ENCODE measurements around the gene IRF1. TPM values are rescaled to one million over a fixed set of nuclear protein-coding genes. Genes with fewer than 3 reads are reported as not detected.

The IRF1 gene
- total and polyA plus RNA-seq, 7 experiments from 2014 or later, result 118 to 632 (median 174) TPM

DNA sequence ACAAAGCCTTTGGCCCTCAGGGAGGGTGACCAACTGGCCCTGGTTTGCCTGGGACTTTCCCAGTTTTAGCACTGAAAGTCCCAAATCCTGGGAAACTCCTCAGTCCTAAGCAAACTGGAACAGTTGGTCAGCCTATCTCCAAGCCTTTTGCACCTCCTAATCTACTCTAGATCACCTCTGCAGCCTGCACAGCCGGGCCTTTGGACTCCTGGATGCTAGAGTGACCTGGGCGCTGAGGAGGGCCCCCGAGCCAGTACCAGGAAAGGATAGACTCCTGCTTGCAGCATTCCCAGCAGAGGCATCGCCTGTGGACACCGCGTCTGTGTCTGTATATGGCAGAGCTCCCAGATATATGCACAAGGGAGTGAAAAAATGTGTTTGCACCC is 15.1 kb downstream of the IRF1 start:
- ATAC-seq (no peak), DNase-seq (peak in 1 of 9 donors; percentile 40)
- Histone ChIP-seq H3K9me3 (ENCODE audit: control insufficient read depth in 2 of 3, low read length in 3 of 3) (no peaks in the 10 kb centered on the region), H3K4me1 (ENCODE audit: control insufficient read depth in 2 of 2, insufficient read depth in 2 of 2, low read length in 2 of 2) (peaks cover 37 to 92% of the 10 kb centered on the region in 2 donors), H3K4me3 (ENCODE audit: low read length) (no peak overlapping the region), H3K36me3 (ENCODE audit: control insufficient read depth in 2 of 3, insufficient read depth in 3 of 3, low read length in 3 of 3) (no peaks in the 10 kb centered on the region), H3K27ac (ENCODE audit: low read depth, low read length) (peak overlapping the region; percentile 62), H3K27me3 (ENCODE audit: control insufficient read depth in 2 of 2, insufficient read depth in 2 of 2, low read length in 2 of 2) (no peaks in the 10 kb centered on the region)
- intact Hi-C loops (cut with micrococcal nuclease), result no loop called here
- no peaks in the 10 kb centered on the region for H3K27me3 Mint-ChIP-seq
- POLR2A ChIA-PET, result interaction anchor here (1.0 to 13.1 kb wide), 11 partner anchors 10 to 55 kb away, joined by 3 to 222 read pairs (median 12); partner anchors contain the start of gene IRF1
- peak overlapping the region in 3 of 10 donors; percentile 20 to 44 (median 24) for H3K4me3 Mint-ChIP-seq
- CTCF ChIA-PET, result interaction anchor here (1.1 to 1.9 kb wide), 2 partner anchors 9 to 15 kb away, joined by 4 to 6 read pairs; partner anchors contain the start of gene IRF1
- peaks cover 39 to 85% (median 84%) of the 10 kb centered on the region in 7 donors for H3K4me1 Mint-ChIP-seq
- H3K36me3 Mint-ChIP-seq, result peaks cover 0 to 13% (median 0%) of the 10 kb centered on the region in 5 donors
- peaks cover 0 to 10% (median 0%) of the 10 kb centered on the region in 11 donors for H3K9me3 Mint-ChIP-seq
- peak overlapping the region; percentile 59 to 97 (median 92) for H3K27ac Mint-ChIP-seq

GRCh38 chr5:132474881-132475496 is 15.6 kb downstream of the IRF1 start:
- Histone ChIP-seq H3K4me3 (ENCODE audit: low read length) (no peak overlapping the region), H3K27ac (ENCODE audit: low read depth, low read length) (peak overlapping the region; percentile 62), H3K9me3 (ENCODE audit: control insufficient read depth in 2 of 3, low read length in 3 of 3) (no peaks in the 10 kb centered on the region), H3K27me3 (ENCODE audit: control insufficient read depth in 2 of 2, insufficient read depth in 2 of 2, low read length in 2 of 2) (no peaks in the 10 kb centered on the region), H3K4me1 (ENCODE audit: control insufficient read depth in 2 of 2, insufficient read depth in 2 of 2, low read length in 2 of 2) (peaks cover 42 to 92% of the 10 kb centered on the region in 2 donors), H3K36me3 (ENCODE audit: control insufficient read depth in 2 of 3, insufficient read depth in 3 of 3, low read length in 3 of 3) (no peaks in the 10 kb centered on the region)
- Mint-ChIP-seq H3K36me3 (peaks cover 0 to 14% (median 0%) of the 10 kb centered on the region in 5 donors), H3K27ac (peak overlapping the region; percentile 89 to 97 (median 96)), H3K4me1 (peaks cover 40 to 89% (median 87%) of the 10 kb centered on the region in 7 donors), H3K4me3 (peak overlapping the region in 3 of 10 donors; percentile 3 to 38 (median 12)), H3K9me3 (peaks cover 0 to 10% (median 0%) of the 10 kb centered on the region in 11 donors), H3K27me3 (no peaks in the 10 kb centered on the region)
- ATAC-seq (no peak), DNase-seq (peak in 3 of 9 donors; percentile 8 to 42 (median 23))
- ChIA-PET CTCF (interaction anchor here (0.6 to 3.1 kb wide), 5 partner anchors 9 to 57 kb away, joined by 3 to 11 read pairs (median 4); partner anchors contain the start of gene IRF1), POLR2A (interaction anchor here (0.9 to 13.1 kb wide), 14 partner anchors 9 to 87 kb away, joined by 3 to 222 read pairs (median 8); partner anchors contain the start of gene IRF1)
- intact Hi-C loops (cut with micrococcal nuclease), result loop anchor here in 1 of 2 donors (1.0 kb wide), 1 partner anchor 9 kb away; no protein-coding TSS in a partner anchor

DNA sequence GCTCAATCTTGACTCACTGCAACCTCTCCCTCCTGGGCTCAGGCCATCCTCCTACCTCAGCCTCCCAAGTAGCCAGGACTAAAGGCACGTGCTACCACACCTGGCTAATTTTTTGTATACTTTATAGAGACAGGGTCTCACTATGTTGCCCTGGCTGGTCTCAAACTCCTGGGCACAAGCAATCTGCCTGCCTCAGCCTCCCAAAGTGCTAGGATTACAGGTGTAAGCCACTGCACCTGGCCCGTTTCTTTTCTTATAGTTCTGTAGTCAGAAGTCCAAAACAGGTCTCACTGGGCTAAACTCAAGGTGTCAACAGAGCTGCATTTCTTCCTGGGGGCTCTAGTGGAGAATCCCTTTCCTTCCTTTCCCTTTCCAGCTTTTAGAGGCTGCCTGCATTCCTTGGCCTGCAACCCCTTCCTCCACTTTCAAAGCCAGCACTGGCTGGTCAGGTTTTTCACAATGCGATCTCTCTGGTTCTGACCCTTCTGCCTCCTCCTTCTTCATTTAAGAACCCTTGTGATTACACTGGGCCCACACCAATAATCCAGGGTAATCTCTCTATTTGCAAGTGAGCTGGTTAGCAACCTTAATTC is 16.3 kb downstream of the IRF1 start:
- Mint-ChIP-seq H3K9me3 (peaks cover 0 to 10% (median 0%) of the 10 kb centered on the region in 11 donors), H3K27ac (peak overlapping the region; percentile 89 to 97 (median 96)), H3K36me3 (peaks cover 0 to 18% (median 0%) of the 10 kb centered on the region in 5 donors), H3K27me3 (no peaks in the 10 kb centered on the region), H3K4me3 (peak overlapping the region in 7 of 10 donors; percentile 3 to 76 (median 24)), H3K4me1 (peaks cover 42 to 90% (median 87%) of the 10 kb centered on the region in 7 donors)
- DNase-seq (peak in 2 of 9 donors; percentile 8 to 28), ATAC-seq (no peak)
- ChIA-PET POLR2A (interaction anchor here (0.9 to 13.1 kb wide), 19 partner anchors 8 to 86 kb away, joined by 3 to 222 read pairs (median 12); partner anchors contain the start of gene IRF1), CTCF (interaction anchor here (0.6 to 3.1 kb wide), 7 partner anchors 10 to 57 kb away, joined by 3 to 11 read pairs (median 6); partner anchors contain the start of gene IRF1)
- peak overlapping the region; percentile 62 for H3K27ac ChIP-seq (ENCODE audit: low read depth, low read length)
- no peak overlapping the region for H3K4me3 ChIP-seq (ENCODE audit: low read length)
- no peaks in the 10 kb centered on the region for H3K27me3 ChIP-seq (ENCODE audit: control insufficient read depth in 2 of 2, insufficient read depth in 2 of 2, low read length in 2 of 2)
- H3K4me1 ChIP-seq (ENCODE audit: control insufficient read depth in 2 of 2, insufficient read depth in 2 of 2, low read length in 2 of 2), result peaks cover 48 to 92% of the 10 kb centered on the region in 2 donors
- intact Hi-C loops (cut with micrococcal nuclease), result loop anchor here in 1 of 2 donors (1.0 kb wide), 1 partner anchor 8 kb away; no protein-coding TSS in a partner anchor
- H3K36me3 ChIP-seq (ENCODE audit: control insufficient read depth in 2 of 3, insufficient read depth in 3 of 3, low read length in 3 of 3), result no peaks in the 10 kb centered on the region
- H3K9me3 ChIP-seq (ENCODE audit: control insufficient read depth in 2 of 3, low read length in 3 of 3), result no peaks in the 10 kb centered on the region

DNA sequence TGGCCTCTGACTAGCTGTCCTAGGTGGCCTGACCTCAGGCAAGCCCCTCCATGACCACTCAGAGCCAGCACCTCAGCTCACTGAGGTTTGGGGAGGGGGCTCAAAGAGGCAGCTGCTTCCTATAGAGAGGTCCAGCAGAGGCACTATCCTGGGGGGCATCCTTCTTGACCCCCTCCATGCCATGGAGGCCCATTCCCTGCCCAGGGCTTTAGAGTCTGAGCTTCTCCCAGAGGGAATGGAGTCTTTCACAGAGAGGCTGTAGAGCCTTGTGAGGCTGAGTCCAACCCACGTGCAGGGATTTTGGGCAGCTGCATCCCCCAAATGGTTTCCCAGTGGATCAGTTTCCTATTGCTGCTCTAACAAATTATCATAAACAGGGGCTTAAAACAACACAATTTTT is 16.9 kb downstream of the IRF1 start:
- Mint-ChIP-seq H3K4me3 (peak overlapping the region in 4 of 10 donors; percentile 16 to 77 (median 62)), H3K27ac (peak overlapping the region; percentile 89 to 97 (median 96)), H3K36me3 (peaks cover 0 to 23% (median 4%) of the 10 kb centered on the region in 5 donors), H3K27me3 (no peaks in the 10 kb centered on the region), H3K4me1 (peaks cover 45 to 90% (median 87%) of the 10 kb centered on the region in 7 donors), H3K9me3 (peaks cover 0 to 10% (median 0%) of the 10 kb centered on the region in 11 donors)
- ATAC-seq (no peak), DNase-seq (peak in 2 of 9 donors; percentile 4 to 36)
- Histone ChIP-seq H3K4me3 (ENCODE audit: low read length) (no peak overlapping the region), H3K36me3 (ENCODE audit: control insufficient read depth in 2 of 3, insufficient read depth in 3 of 3, low read length in 3 of 3) (no peaks in the 10 kb centered on the region), H3K27ac (ENCODE audit: low read depth, low read length) (peak overlapping the region; percentile 62), H3K27me3 (ENCODE audit: control insufficient read depth in 2 of 2, insufficient read depth in 2 of 2, low read length in 2 of 2) (no peaks in the 10 kb centered on the region), H3K9me3 (ENCODE audit: control insufficient read depth in 2 of 3, low read length in 3 of 3) (no peaks in the 10 kb centered on the region), H3K4me1 (ENCODE audit: control insufficient read depth in 2 of 2, insufficient read depth in 2 of 2, low read length in 2 of 2) (peaks cover 48 to 92% of the 10 kb centered on the region in 2 donors)
- ChIA-PET CTCF (interaction anchor here (1.0 to 4.9 kb wide), 8 partner anchors 10 to 87 kb away, joined by 3 to 23 read pairs (median 6); partner anchors contain the start of gene IRF1), POLR2A (interaction anchor here (0.9 to 13.1 kb wide), 15 partner anchors 9 to 67 kb away, joined by 3 to 222 read pairs (median 14); partner anchors contain the start of gene IRF1)
- intact Hi-C loops (cut with micrococcal nuclease), result loop anchor here (1.0 to 2.0 kb wide), 9 partner anchors 7 to 54 kb away; partner anchors contain the start of gene IRF1 (in 2 of the 2)

DNA sequence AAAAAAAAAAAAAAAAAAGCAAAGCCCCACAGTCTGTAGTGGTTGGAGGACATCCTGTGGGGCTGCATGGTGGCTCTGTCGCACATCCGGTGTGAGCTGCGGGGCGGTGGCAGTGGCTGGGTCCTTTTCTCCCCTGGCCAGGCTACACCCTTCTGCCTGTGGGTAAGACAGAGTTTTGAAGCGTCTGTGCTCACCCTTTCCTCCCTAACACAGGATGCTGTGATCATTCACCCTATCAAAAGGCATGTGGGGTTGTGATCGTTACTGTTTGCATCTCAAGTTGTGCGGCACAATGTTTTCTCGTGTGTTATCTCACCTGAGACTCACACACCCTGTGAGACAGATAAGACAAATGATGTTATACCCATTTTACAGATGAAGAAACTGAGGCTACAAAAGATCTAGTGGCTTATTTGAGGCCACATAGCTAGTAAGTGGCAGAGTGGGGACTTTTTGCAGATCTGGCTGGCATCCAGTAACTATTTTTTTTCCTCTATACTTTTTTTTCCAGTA is 17.5 kb downstream of the IRF1 start:
- H3K36me3 Mint-ChIP-seq, result peaks cover 0 to 26% (median 5%) of the 10 kb centered on the region in 5 donors
- peaks cover 45 to 89% (median 87%) of the 10 kb centered on the region in 7 donors for H3K4me1 Mint-ChIP-seq
- H3K27ac Mint-ChIP-seq, result peak overlapping the region; percentile 89 to 97 (median 96)

More for the DNA sequence above, 17.5 kb downstream of the IRF1 start:
- intact Hi-C loops (cut with micrococcal nuclease), result loop anchor here (1.0 to 2.0 kb wide), 8 partner anchors 9 to 54 kb away; partner anchors contain the start of gene IRF1 (in 2 of the 2)
- peaks cover 0 to 10% (median 0%) of the 10 kb centered on the region in 11 donors for H3K9me3 Mint-ChIP-seq
- Histone ChIP-seq H3K27ac (ENCODE audit: low read depth, low read length) (peak overlapping the region; percentile 62), H3K36me3 (ENCODE audit: control insufficient read depth in 2 of 3, insufficient read depth in 3 of 3, low read length in 3 of 3) (no peaks in the 10 kb centered on the region), H3K27me3 (ENCODE audit: control insufficient read depth in 2 of 2, insufficient read depth in 2 of 2, low read length in 2 of 2) (no peaks in the 10 kb centered on the region), H3K9me3 (ENCODE audit: control insufficient read depth in 2 of 3, low read length in 3 of 3) (no peaks in the 10 kb centered on the region), H3K4me1 (ENCODE audit: control insufficient read depth in 2 of 2, insufficient read depth in 2 of 2, low read length in 2 of 2) (peaks cover 48 to 88% of the 10 kb centered on the region in 2 donors), H3K4me3 (ENCODE audit: low read length) (no peak overlapping the region)
- ChIA-PET CTCF (interaction anchor here (1.0 to 4.9 kb wide), 11 partner anchors 16 to 86 kb away, joined by 3 to 23 read pairs (median 4); partner anchors contain the start of gene IRF1), POLR2A (interaction anchor here (0.9 to 13.1 kb wide), 17 partner anchors 9 to 66 kb away, joined by 3 to 222 read pairs (median 12); partner anchors contain the start of gene IRF1)
- peak; percentile 53 to 93 (median 88) for DNase-seq
- H3K27me3 Mint-ChIP-seq, result no peaks in the 10 kb centered on the region
- peak; percentile 85 for ATAC-seq
- H3K4me3 Mint-ChIP-seq, result peak overlapping the region in 9 of 10 donors; percentile 2 to 77 (median 68)

Measured in naive thymus-derived CD4-positive, alpha-beta T cell (primary cell).